Caki2 (cell line): ENCODE measurements around the gene LYPD6B. TPM values are rescaled to one million over a fixed set of nuclear protein-coding genes. Genes with fewer than 3 reads are reported as not detected.
"Not testable (repeated sequence)": the region's sequence is repeated elsewhere in the genome, so short reads cannot be mapped to it uniquely, and the experiment has no call there.

ENCODE experiments used
- DNase-seq: peaks from one replicate; pipeline ENCODE4 v3.0.0-alpha.2; 2015; ENCODE audit warnings: low read depth
- in situ Hi-C: cut with HindIII; loops from 2 replicates; pipeline ENCODE4 v1.10.0; 2016; ENCODE audit warnings: low sequenced_read_pairs, low pct_unique_long_range_greater_than_20kb, mixed read lengths
- total RNA-seq: library from RNA; depleted of rRNA; stranded (reverse); fragments of >200 nt; shearing (Covaris generic); gene quantifications from 2 replicates; pipeline ENCODE4 v1.2.3, GENCODE V29; 2014; ENCODE audit warnings: low replicate concordance

LYPD6B gene
- total RNA-seq, 1 experiment from 2014 or later = not detected

DNA sequence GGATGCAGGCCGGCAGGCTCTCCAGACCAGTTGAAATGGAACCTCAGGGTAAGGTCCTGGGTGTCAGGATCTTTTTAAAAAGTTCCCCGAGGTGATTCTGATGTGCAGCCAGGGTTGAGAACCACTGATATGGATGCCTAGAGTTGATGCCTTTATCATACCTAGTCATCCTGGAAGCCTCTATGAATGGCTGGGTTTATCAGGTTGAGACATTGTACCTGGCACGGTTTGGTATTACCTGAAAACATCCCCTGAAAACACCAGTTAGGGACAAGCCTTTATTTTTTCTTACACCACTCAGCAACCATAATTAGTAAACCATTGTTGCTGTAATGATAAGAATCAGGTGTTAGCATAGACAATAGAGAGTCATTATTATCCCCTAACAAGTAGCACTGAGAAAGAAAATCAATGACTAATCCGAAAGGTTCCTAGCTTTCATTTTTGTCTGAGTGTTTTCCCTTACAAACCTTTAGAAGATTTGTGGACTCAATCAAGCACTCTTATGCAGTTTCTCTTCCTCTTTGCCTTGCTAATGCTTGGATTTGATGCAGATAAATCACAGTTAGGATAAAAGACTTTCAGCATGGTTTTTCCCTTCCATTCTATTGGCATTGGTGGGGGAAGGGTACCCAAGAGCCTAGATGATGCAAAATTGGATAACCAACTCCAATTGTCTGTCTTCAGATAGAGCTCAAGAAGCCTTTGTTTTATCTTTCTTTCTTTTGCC is 175.4 kb downstream of the LYPD6B start:
- DNase-seq = no peak
- in situ Hi-C loops = no loop called here

DNA sequence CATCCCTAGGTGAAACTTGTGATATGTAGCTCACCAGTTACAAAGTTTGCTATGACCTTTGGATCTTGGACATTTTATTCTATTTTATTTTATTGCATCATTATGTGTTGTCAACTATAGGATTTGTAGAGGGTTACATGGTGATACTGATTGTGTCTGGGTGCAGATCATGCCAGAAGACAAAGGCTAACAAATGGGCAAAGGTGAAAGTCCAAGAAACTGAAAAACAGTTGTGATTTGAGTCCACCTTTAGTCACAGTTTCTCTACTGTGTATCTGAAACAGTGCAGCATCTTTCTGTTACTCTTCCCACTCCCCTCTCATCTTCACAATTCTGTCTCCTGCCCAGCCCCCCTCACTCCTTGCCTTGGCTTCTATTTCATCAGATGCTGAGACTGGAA is 180.0 kb downstream of the LYPD6B start:
- in situ Hi-C loops = no loop called here
- no peak for DNase-seq

DNA sequence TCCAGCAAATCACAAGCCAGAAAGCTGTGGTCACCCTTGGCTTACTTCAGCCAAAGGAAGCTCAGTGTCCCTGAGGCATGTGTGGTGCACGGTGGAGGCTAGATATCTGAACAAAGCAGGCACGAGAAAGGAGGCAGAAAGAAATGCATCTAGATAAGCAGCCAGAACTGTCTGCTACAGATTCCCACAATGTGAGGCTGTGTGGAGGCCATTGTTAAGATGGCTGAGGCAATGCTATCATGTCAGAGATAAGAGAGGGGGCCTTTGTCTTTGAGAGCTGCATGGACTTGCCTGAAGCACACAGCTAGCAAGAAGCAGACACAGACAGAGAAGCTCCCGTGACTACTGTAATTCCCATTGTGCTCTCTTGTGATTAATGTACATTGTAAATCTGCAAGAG is 181.4 kb downstream of the LYPD6B start:
- in situ Hi-C loops = no loop called here
- DNase-seq = no peak

DNA sequence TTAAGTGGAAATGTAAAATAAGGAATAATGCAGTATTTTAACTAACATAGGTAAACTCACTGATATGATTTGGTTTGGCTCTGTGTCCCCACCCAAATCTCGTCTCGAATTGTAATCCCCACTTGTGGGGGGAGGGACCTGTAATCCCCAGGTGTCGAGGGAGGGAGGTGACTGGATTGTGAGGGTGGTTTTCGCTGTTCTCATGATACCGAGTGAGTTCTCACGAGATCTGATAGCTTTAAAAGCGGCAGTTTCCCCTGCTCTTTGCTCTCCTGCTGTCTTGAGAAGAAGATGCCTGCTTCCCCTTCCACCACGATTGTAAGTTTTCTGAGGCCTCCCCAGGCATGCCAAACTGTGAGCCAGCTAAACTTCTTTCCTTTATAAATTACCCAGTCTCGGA is 182.5 kb downstream of the LYPD6B start:
- no peak for DNase-seq
- in situ Hi-C loops = no loop called here

DNA sequence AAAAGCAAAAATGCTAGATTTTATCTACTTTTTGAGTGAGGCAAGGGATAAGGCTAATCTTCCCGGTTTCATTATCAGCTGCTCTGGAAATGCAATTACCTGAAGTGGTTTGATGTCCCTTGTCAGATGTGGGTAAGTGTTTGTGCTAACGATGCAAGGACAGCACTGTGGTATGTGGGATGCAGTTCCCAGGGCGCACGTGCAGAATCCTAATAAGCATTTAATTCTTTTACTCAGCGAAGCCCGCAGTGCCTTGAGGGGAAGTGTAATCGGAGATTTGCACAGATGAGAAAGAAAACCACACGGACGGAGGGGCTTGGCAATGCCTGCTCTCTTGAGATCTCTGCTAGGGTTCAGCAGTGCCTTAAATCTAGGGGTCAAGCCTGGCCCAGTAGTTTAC is 183.4 kb downstream of the LYPD6B start:
- no peak for DNase-seq
- in situ Hi-C loops = no loop called here

DNA sequence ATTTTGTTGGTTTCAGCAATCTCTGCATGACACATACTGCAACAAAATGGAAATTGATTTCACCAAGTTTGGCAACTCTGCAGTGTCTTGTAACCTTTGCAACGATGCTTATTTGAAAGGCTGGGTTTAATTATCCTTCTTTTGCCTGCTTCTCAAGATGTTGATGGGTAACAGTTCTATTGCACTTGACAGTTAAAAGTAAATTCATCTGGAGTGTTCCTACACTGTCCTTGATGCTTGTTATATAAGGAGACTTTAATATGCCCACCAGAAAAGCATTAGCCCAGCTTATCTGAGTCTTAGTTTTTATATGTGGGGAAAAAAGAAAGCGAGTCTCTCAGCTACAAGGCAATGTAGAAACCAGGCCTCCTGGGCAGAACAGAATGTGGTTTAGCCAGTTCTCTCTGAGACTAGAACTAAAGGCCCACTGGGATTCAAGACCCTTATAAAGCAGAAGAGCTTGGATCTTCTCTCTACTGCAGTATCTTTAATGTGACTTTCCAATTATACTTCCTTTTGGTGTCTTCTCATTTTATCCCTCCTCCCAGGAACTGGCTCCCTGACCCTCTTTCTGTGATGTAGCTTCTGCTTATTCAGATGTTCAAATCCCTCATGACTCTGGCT is 185.1 kb downstream of the LYPD6B start:
- no peak for DNase-seq
- in situ Hi-C loops = no loop called here

DNA sequence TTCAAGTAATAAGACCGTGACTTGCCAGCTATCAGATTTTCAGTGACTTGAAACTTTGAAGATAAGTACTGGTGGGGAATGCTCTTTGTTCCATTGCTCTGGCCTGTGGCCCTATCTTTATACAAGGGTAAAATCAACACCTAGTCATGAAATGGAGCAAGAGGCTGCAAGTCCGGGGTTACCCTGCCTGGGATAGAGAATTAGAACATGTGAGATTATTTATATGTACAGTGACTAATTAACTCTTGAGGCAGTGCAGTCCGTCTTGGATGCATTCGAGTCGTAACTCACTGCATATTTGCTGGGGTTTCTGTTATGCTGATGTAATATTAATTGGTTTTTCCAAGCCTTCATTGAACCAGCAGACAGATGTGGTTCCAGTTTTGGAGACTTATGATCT is 186.0 kb downstream of the LYPD6B start:
- in situ Hi-C loops = no loop called here

DNA sequence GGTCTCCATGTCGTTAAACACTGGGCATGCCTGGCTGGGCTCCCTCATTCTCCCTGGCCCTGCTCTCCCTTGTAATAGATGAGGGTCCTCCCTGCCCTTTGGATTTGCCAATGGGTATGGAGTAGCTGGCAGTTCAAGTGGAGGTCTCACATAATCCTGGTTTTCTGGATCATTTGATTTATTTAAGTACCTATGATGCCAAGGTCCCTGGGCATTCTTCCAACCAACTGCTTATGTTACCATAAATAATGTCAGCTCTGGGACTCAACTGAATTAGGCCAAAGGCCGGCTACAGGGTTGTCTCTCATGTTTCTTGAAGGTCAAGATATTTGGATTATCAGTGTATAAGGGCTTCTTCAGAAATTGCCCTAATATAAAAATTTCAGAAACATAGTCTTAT is 186.9 kb downstream of the LYPD6B start:
- DNase-seq = no peak
- in situ Hi-C loops = no loop called here

More for the DNA sequence above, 186.0 kb downstream of the LYPD6B start:
- DNase-seq = no peak

DNA sequence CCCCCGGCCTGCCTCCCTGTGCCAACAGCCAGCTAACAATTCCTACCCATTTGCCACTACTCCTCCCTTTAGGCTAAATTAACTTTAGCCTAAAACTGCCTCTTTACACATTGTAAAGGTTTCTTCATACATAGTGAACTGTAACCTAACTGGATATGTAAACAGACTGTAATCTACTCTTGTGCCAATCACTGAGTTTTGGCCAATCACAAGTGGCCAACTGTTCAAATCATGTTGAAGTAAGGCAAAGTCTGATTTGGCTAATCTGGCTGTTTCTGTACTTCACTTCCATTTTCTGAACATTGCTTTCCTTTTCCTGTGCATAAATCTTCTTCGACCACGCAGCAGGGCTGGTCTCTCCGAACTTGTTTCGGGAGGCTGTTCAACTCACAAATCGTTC is 188.3 kb downstream of the LYPD6B start:
- no peak for DNase-seq
- in situ Hi-C loops = no loop called here

DNA sequence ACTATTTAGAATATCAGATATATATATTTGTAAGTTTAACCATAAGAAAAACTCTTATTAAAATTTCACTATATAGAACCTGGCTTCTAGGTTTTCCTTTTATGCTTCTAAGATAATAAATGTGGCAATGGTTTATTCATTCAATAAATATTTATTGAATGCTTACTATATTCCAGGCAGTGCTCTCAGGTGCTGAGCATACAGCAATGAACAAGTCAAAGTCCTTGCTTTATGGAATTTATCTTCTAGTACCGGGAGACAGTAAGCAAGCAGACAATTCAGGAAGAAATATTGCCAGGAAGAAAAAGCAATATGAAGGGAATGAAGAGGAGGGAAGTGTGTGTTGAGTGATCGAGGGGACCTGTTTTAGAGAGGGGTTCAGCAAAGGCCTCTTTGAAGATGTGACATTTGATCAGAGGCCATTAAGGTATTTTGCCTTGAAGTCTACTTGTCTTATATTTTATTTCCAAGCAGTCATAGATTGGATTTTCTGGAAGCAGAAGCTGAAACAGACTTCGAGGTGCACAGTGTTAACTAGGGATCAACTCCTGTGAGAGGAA is 197.4 kb downstream of the LYPD6B start:
- DNase-seq = no peak
- in situ Hi-C loops = no loop called here

DNA sequence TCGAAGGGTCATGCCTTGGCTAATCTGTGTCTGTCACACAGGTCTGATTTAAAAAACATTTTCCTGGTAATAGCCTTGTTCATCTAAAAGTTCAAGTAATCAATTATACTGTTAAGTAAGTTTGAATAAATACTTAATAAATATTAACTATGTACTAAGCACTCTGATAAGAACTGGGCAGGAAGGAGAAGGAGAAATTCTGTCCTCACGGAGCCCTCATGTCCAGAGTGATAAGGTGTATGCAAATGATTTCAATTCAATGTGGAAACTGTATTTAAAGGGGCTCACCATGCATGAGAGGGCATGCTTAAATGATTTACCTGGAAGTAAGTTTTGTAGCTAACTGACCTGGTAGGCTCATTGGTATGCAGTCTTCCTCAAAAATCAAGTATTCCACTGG is 197.9 kb downstream of the LYPD6B start:
- in situ Hi-C loops = no loop called here
- no peak for DNase-seq

DNA sequence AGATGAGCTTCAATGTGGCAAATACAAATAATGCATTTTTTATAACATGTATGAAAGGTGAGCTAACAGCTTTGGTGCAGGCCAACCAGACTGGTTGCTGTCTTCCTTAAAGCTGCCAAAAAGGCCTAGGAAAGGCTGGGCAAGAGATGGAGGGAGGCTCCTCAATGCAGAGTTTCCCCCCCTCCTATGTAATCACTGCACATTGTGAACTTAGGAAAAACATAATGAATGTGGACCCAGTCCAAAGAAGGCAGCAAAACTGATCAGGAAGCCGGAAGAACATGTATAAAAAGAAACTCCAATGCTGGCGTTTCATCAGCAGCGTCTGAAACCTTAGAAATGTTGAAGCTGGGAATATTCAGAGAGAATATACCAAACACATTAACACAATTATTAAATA is 207.7 kb downstream of the LYPD6B start:
- DNase-seq = no peak
- in situ Hi-C loops = no loop called here

DNA sequence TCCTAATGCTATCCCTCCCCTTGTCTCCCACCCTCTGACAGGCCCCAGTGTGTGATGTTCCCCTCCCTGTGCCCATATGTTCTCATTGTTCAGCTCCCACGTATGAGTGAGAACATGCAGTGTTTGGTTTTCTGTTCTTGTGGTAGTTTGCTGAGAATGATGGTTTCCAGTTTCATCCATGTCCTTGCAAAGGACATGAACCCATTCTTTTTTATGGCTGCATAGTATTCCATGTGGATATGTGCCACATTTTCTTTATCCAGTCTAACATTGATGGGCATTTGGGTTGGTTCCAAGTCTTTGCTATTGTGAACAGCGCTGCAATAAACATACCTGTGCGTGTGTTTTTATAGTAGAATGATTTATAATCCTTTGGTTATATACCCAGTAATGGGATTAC is 212.9 kb downstream of the LYPD6B start:
- DNase-seq, in situ Hi-C loops: not testable (repeated sequence)

DNA sequence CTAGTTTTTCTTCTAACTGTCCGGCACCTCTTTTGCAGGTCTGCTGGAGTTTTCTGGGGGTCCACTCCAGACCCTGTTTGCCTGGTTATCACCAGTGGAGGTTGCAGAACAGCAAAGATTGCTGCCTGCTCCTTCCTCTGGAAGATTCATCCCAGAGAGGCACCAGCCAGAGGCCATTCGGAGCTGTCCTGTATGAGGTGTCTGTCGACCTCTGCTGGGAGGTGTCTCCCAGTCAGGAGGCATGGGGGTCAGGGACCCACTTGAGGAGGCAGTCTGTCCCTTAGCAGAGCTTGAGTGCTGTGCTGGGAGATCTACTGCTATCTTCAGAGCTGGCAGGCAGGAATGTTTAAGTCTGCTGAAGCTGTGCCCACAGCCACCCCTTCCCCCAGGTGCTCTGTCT is 218.4 kb downstream of the LYPD6B start:
- DNase-seq, in situ Hi-C loops: not testable (repeated sequence)

DNA sequence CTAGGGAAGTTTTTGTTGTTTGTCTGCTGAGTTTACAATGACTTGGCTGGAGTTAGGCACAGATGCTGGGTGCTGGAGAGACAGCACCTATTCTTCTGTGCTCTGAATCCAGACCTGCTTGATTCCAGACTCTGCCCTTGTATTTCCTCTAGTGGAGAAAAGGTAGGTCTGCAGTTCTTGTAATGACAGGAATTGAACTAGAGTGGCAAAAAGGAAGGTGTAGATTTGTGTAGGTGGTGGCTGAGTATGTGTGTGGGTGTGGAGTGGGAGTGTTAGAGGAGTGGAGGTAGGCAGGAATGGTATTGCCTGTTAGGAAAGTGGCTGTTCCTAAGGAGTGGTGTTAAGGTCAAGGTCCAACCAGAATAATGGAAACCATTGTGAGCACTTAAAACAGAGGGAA is 220.0 kb downstream of the LYPD6B start:
- in situ Hi-C loops = no loop called here
- DNase-seq = no peak

DNA sequence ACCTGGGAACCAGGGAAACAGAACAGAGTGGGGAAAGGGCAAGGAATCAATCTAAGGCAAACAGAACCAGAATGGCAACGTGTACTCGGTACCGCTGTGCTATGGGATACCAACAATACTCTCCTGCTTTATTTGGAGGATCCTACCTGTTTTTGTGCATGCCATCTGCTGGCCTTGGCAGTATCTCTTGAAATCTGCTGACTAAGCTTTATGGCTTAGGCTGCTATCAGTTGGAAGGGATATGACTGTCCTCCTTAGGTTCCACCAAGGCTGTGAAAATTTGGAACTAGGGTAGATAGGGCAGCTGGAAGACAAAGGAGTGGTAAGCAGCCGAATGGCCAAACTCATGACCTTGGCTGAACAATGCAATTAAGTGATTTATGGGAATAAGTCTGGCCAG is 220.6 kb downstream of the LYPD6B start:
- in situ Hi-C loops = no loop called here
- DNase-seq = no peak

DNA sequence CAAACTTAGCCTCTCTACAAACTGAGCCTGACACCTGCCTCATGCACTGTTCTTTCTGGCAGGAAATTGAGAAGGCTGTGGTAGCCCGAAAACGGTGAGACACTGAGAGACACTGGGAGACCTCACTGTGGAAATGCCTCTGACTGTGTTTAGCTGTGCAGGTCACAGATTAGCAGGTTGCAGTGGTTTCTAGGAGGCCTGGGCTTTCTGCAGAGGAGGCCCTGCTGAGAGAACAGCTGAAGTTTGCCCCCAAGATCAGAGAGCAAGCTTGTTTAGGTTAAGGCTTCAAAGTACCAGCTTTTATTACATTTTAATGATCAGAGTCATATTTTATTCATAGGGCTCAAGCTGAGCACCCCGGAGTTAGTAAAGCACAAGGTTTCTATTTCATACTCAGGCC is 223.2 kb downstream of the LYPD6B start:
- no peak for DNase-seq
- in situ Hi-C loops = no loop called here
